ENCODE results near the gene POGLUT3. TPM values are rescaled to one million over a fixed set of nuclear protein-coding genes. Genes with fewer than 3 reads are reported as not detected.

POGLUT3 gene
- total RNA-seq, 3 donors from 2014 or later = 13.8 to 25.4 (median 20.0) TPM

DNA sequence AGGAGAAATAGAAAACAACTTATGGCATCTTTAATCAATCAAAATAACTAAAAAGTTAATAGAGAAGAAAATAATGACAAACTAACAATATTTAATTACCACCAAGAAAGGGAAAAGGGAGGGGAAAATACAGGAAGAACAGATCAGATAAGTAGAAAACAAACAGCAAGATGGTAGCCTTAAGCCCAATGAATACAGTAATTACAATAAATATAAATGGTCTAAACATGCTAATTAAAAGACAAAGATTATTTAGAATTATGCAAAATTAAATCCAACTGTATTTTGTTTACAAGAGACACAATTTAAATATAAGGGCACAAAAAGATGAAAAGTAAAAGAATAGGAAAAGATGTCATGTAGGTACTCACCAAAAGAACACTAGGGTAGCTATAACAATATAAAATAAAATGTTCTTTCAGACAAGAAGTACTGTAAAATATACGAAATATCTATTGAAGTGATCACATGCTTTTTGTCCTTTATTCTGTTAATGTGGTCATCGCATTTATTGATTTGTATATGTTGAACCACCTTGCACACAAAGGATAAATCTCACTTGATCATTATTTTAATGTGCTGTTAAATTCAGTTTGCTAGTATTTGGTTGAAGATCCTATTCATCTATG lies 44.9 kb downstream of the POGLUT3 start:
- DNase-seq = no peak
- ATAC-seq = no peak
- intact Hi-C loops (cut with DNase I, micrococcal nuclease) = no loop called here
- H3K4me3 ChIP-seq = no peak overlapping the region
- TF ChIP-seq, protein P1, sequence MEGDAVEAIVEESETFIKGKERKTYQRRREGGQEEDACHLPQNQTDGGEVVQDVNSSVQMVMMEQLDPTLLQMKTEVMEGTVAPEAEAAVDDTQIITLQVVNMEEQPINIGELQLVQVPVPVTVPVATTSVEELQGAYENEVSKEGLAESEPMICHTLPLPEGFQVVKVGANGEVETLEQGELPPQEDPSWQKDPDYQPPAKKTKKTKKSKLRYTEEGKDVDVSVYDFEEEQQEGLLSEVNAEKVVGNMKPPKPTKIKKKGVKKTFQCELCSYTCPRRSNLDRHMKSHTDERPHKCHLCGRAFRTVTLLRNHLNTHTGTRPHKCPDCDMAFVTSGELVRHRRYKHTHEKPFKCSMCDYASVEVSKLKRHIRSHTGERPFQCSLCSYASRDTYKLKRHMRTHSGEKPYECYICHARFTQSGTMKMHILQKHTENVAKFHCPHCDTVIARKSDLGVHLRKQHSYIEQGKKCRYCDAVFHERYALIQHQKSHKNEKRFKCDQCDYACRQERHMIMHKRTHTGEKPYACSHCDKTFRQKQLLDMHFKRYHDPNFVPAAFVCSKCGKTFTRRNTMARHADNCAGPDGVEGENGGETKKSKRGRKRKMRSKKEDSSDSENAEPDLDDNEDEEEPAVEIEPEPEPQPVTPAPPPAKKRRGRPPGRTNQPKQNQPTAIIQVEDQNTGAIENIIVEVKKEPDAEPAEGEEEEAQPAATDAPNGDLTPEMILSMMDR (IDR thresholded peaks at IDR 0.05) = no peak
- H3K4me1 ChIP-seq (ENCODE audit: low read depth) = no peaks in the 10 kb centered on the region
- H3K36me3 ChIP-seq (ENCODE audit: low read depth) = no peaks in the 10 kb centered on the region
- no peaks in the 10 kb centered on the region for H3K9me3 ChIP-seq

Other genes starting within 250 kb of the POGLUT3 start
- gene C11orf65, start 30.9 kb downstream of the POGLUT3 start, total RNA-seq = 1 to 10 TPM in 1 of 3 donors, under 1 TPM in 2; 0.31 to 1.3 (median 0.35) TPM
- gene EXPH5, start 95.4 kb upstream of the POGLUT3 start, total RNA-seq = 10 to 100 TPM; 22.4 to 79.3 (median 26.1) TPM
- gene DDX10, start 166.7 kb upstream of the POGLUT3 start, total RNA-seq = 10 to 100 TPM; 16.1 to 18.3 (median 17.3) TPM